ENCODE results near the gene JPH3.
"Not testable (repeated sequence)": the region's sequence is repeated elsewhere in the genome, so short reads cannot be mapped to it uniquely, and the experiment has no call there.

The JPH3 gene

DNA sequence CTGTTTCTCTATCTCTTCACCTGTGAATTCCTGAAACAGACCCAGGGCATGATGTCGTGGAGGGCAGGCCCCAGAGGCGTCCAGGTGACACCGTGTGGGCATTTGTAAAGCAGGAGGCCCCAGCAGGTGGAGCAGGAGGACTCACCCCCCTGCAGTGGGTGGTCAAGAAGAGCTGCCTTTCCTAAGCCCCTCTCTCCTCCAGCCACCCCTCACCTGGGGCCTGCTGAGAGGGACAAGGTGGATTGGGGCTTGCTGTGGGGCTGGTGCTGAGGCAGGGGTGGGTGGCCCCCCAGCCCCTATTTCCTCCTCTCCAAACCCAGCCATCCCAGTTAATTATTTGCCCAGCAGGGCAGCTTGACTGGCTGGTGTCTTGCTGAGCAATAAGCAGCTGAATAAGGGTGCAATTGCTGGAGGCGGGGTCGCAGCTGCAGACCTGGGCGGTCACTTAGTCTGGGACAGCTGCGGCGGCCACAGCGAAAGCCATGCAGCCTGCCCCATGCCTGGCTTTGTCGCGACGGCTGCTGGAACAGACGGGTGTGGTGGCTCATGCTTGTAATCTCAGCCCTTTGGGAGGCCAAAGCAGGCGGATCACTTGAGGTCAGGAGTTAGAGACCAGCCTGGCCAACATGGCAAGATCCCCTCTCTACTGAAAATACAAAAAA, 56.4 kb downstream of the JPH3 start:
- DNase-seq = no peak

GRCh38 chr16:87661561-87661960, 59.3 kb downstream of the JPH3 start:
- DNase-seq = no peak

GRCh38 chr16:87662254-87663204, 60.2 kb downstream of the JPH3 start:
- no peak for DNase-seq

DNA sequence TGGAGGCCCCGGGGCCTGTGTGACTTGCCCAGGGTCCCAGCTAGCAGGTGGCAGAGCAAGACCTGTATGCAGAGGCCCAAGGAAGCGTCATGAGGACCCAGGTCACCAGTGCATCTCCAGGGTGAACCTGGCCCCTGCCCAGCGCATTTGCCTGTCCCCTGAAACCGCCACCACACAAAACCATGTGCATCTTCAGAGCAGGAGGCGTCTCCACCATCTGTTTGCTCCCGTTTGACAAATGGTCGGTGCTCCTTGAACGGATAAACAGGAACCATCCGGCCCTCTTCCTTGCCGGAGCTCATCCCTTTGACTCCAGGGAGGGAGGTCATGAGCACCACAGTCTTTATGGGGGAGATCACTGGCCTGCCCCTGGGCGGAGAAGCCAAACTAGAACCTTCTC, 62.5 kb downstream of the JPH3 start:
- no peak for DNase-seq

DNA sequence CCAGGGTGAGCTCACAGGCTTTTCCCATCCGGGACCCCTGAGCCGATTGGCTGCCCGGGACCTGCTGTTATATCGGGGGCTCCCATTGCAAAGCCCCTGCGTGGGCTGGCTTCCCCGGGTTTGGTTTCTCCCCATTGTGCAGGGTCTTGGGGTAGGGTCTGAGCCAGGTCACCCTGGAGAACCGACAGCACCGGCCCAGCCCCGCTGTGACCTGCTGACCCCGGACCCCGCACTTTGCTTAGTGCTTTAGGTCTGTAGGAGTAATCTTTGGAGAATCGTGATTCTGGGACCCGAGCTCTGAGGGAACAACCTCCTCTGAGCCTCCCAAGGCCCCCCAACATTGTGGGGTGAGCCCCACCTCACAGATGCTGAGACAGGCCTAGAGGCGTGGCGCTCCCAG, 62.9 kb downstream of the JPH3 start:
- no peak for DNase-seq

DNA sequence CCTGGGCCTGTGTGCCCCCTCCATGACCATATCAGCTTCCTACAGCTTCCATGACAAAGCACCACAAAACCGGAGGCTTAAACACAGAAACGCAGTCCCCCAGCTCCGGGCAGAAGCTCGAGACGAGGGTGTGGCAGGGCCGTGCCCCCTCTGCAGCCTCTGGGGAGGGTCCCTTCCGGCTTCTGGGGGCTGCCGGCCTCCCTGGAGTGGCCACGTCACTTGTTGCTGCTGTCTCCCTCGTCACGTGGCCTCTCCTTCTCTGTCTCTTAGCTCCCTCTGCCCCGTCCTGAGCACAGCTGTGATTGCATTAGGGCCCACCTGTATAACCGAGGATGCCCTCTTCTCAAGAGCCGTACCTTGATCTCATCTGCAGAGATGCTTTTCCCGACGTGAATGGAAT, 64.6 kb downstream of the JPH3 start:
- DNase-seq = no peak

- DNase-seq = no peak
Measured at GRCh38 chr16:87667443-87667842, 65.1 kb downstream of the JPH3 start.

- no peak for DNase-seq
Measured at GRCh38 chr16:87667946-87668345, 65.6 kb downstream of the JPH3 start.

- DNase-seq = no peak
Measured at GRCh38 chr16:87669672-87670071, 67.4 kb downstream of the JPH3 start.

DNA sequence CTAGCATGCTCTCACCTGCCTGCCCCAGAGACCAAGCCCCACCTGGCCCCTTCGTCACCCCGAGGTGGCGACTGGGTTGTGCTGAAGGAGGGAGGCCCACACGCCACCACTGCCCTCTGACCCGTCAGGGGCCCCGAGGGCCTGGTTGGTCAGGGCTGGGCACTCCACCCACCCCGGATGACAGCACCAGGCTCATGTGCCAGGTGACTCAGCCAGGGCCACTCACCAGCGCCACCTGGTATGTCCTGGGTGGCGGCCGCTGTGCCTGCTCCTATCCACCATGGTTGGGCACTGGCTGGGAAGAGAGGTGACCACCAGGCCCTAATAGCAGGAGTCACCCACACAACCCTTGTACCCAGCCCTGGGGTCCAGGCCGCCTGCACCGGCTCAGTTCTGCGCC, 68.9 kb downstream of the JPH3 start:
- no peak for DNase-seq

DNA sequence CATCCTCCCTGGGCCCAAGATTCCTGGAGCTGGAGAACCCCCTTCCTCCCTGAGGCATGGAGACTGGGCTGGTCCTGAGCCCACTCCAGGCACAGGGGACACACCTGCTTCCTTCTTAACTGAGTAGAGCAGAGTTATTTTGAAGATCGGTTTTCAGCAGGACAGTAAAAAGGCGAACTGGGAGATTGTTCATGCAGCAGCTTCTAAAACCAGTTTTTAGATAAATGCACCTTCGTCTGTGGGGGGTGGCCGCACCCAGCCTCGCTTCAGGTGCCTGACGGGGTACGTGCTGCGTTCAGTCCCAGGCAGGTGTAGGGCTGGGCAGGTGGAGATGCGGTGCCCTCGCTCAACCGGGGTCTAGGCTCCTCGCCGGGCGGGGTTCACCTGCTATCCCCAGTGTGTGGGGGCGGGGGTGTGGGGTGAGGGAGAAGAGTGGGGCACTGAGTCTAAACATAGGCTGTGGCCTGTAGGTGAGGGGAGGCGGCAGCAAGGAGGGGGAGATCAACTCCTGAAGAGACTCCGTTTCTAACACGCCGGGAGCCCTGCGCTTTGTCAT, 69.5 kb downstream of the JPH3 start:
- DNase-seq = no peak

- DNase-seq = no peak
Measured at GRCh38 chr16:87674419-87674818, 72.1 kb downstream of the JPH3 start.

- no peak for DNase-seq
Measured at GRCh38 chr16:87675111-87675719, 72.9 kb downstream of the JPH3 start.

DNA sequence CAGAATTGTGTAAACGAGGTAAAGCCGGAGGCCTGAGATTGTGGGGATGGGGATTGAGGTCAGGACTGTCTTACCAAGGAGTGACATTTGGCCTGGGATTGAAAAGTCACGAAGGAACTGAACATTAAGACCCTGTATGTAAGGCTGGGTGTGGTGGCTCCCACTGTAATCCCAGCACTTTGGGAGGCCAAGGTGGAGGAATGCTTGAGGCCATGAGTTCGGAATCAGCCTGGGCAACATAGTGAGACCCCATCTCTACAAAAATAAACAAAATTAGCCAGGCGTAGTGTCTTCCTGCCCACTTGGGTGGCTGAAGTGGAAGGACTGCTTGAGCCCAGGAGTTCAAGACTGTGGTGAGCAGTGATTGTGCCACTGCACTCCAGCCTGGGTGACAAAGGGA, 75.5 kb downstream of the JPH3 start:
- DNase-seq = no peak

GRCh38 chr16:87678618-87679017, 76.3 kb downstream of the JPH3 start:
- no peak for DNase-seq

DNA sequence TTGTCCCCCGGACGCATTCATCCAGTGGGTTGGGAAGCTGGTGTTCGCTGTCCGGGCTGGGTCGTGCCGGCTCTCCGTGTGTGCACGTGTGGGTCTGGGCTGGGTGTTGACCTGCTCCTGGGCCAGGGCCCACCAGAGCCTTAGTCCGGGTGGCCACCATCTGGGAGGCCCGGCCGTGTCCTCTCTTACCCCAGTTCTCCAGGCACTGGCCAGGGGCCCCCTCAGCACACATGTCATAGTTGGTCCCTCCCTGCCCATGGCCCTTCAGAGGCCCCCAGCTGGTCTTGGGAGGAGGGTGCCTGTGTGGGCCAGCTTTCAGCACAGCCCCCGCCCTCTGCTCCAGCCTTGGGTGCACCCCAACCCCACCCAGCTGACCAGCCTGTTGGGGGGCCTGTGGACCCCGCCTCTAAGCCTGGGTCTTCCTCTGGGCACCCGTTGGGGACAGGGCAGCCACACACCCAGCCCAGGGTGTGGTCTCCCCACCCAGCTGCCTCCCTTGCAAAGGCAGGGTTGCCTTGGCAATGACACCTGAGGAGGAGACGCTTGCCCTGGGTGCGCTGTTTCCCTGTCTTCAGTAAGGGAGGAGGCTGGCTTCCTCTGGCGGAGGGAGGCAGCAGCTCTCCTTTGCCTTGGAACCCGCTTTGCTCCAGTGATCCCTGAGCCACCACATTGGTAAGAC, 77.4 kb downstream of the JPH3 start:
- DNase-seq = no peak

- no peak for DNase-seq
Measured at GRCh38 chr16:87680272-87680644, 78.0 kb downstream of the JPH3 start.

DNA sequence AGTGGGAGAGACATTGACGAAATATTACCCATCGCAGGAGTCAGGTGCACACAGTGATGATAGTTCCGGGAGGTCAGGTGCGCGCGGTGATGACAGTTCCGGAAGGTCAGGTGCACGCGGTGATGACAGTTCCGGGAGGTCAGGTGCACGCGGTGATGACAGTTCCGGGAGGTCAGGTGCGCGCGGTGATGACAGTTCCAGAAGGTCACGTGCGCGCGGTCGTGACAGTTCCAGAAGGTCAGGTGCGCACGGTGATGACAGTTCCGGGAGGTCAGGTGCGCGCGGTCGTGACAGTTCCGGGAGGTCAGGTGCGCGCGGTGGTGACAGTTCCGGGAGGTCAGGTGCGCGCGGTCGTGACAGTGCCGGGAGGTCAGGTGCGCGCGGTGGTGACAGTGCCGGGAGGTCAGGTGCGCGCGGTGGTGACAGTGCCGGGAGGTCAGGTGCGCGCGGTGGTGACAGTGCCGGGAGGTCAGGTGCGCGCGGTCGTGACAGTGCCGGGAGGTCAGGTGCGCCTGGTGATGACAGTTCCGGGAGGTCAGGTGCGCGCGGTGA, 78.8 kb downstream of the JPH3 start:
- not testable (repeated sequence) for DNase-seq

GRCh38 chr16:87681981-87682570, 79.8 kb downstream of the JPH3 start:
- DNase-seq = no peak

DNA sequence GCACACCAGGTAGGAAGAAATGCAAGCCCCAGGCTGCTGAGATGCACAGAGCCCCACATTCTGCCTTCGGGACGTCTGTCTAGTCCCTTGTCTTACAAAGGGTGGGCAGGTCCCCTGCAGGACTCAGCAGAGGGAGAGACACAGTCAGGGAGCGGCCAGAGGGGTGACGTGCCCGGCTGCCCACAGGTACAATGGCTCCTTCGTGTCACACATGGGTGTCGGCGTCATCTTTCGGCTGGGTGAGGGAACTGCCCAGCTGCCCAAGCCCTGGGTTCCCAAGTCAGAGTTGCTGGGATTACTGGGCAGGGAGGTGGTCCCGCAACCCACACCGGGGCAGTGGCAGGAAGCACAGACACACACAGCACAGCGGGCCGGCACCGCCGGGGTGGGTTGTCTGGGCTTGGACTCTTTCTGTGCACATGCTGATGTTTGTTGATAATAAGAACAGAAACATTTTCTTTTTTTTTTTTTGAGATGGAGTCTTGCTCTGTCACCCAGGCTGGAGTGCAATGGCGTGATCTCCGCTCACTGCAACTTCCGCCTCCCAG, 80.6 kb downstream of the JPH3 start:
- no peak for DNase-seq

DNA sequence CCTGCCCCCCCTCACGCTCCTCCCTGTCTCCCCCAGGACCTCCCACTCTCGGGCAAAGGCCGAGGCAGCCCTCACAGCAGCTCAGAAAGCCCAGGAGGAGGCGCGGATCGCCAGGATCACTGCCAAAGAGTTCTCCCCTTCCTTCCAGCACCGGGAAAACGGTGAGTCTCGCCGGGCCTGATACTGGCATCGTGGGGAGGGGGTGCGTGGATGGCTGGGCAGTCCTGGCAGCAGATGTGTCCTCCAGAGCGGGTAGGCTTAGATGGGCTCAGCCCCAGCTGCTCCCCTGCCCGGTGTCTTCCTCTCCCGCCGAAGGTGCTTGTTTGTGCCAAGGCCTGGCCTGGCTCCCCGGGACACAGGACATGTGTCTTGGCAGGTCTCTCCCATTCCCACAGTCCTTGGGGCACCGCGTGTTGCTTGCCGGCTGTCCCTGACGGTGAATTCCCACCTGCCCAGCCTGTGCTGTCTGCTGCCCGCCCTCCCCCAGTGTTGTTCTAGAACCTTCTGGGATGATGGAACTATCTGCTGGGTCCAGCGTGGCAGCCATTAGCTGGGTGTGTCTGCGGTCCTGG, 81.9 kb downstream of the JPH3 start:
- no peak for DNase-seq
